Astrocyte of the spinal cord (primary cell): ENCODE results near the gene SPANXN4.

Source experiments
- DNase-seq: peaks from one replicate; pipeline ENCODE4 v3.0.0; 2011; ENCODE audit warnings: low read depth, low spot score
- H3K4me3 ChIP-seq: 2 replicates; pipeline ENCODE4 v1.5.1; 2011; ENCODE audit warnings: low read depth, mild to moderate bottlenecking, low read length, moderate library complexity
- CTCF ChIP-seq: IDR thresholded peaks from 2 replicates; pipeline ENCODE4 v1.5.1; 2012; ENCODE audit warnings: low read depth, mild to moderate bottlenecking, low read length, inconsistent platforms
- in situ Hi-C: cut with HindIII; loops from 2 replicates; pipeline ENCODE4 v1.10.0; 2017; ENCODE audit warnings: low sequenced_read_pairs

The SPANXN4 gene

GRCh38 chrX:143025628-143026027 lies at the start of gene SPANXN4:
Gene SPANXN4, plus strand, starts transcription at chrX:143025928. Its CDS starts 87 bp downstream, at chrX:143026015.
- no peak for TF ChIP-seq CTCF
- in situ Hi-C loops = no loop called here
- no peak for DNase-seq
- H3K4me3 ChIP-seq = no peak within 1 kb of the TSS

GRCh38 chrX:142977128-142977914 lies 48.4 kb upstream of the SPANXN4 start:
- no peak overlapping the region for H3K4me3 ChIP-seq
- TF ChIP-seq CTCF = no peak
- in situ Hi-C loops = no loop called here
- DNase-seq = no peak

- no peak overlapping the region for H3K4me3 ChIP-seq
- no peak for DNase-seq
- no peak for TF ChIP-seq CTCF
- in situ Hi-C loops = no loop called here
Measured at GRCh38 chrX:142978130-142978684, 47.5 kb upstream of the SPANXN4 start.

- in situ Hi-C loops = no loop called here
- TF ChIP-seq CTCF = no peak
- no peak overlapping the region for H3K4me3 ChIP-seq
- DNase-seq = no peak
Measured at GRCh38 chrX:142982679-142983078, 43.0 kb upstream of the SPANXN4 start.

- in situ Hi-C loops = no loop called here
Measured at GRCh38 chrX:142994988-142995387, 30.7 kb upstream of the SPANXN4 start.

GRCh38 chrX:142998447-142999198 lies 27.1 kb upstream of the SPANXN4 start:
- no peak for TF ChIP-seq CTCF
- H3K4me3 ChIP-seq = no peak overlapping the region
- in situ Hi-C loops = no loop called here
- DNase-seq = no peak

More at GRCh38 chrX:142994988-142995387, 30.7 kb upstream of the SPANXN4 start:
- TF ChIP-seq CTCF = no peak
- no peak for DNase-seq
- H3K4me3 ChIP-seq = no peak overlapping the region
